GM21423 (cell line): Measurements from ENCODE around the gene LRRC59.
"Not testable (repeated sequence)": the region's sequence is repeated elsewhere in the genome, so short reads cannot be mapped to it uniquely, and the experiment has no call there.

Experiments
- ATAC-seq: cut with Tn5 transposase; IDR thresholded peaks from one replicate; pipeline ENCODE4 v1.9.1; 2021; ENCODE audit warnings: mild to moderate bottlenecking, moderate library complexity; ENCODE audit not compliant: unreplicated experiment

The LRRC59 gene

GRCh38 chr17:50424996-50425681 is 27.8 kb upstream of the LRRC59 start:
- ATAC-seq = no peak

GRCh38 chr17:50424246-50424995 is 27.1 kb upstream of the LRRC59 start:
- no peak for ATAC-seq

GRCh38 chr17:50423553-50424159 is 26.3 kb upstream of the LRRC59 start:
- no peak for ATAC-seq

- ATAC-seq = no peak
Measured at GRCh38 chr17:50422738-50423137, 25.4 kb upstream of the LRRC59 start.

GRCh38 chr17:50421308-50422051 is 24.2 kb upstream of the LRRC59 start:
- ATAC-seq = no peak

- ATAC-seq = no peak
Measured at GRCh38 chr17:50420419-50421112, 23.2 kb upstream of the LRRC59 start.

- not testable (repeated sequence) for ATAC-seq
Measured at GRCh38 chr17:50419577-50419976, 22.3 kb upstream of the LRRC59 start.

- ATAC-seq = no peak
Measured at GRCh38 chr17:50414808-50415207, 17.5 kb upstream of the LRRC59 start.

GRCh38 chr17:50412188-50412732 is 14.9 kb upstream of the LRRC59 start:
- ATAC-seq = no peak

GRCh38 chr17:50407921-50408320 is 10.6 kb upstream of the LRRC59 start:
- no peak for ATAC-seq

- no peak for ATAC-seq
Measured at GRCh38 chr17:50406578-50406977, 9.3 kb upstream of the LRRC59 start.

- ATAC-seq = not testable (repeated sequence)
Measured at GRCh38 chr17:50405351-50405750, 8.0 kb upstream of the LRRC59 start.

- not testable (repeated sequence) for ATAC-seq
Measured at GRCh38 chr17:50399591-50399990, 2.3 kb upstream of the LRRC59 start.

GRCh38 chr17:50398672-50399071 is 1.3 kb upstream of the LRRC59 start:
- not testable (repeated sequence) for ATAC-seq

GRCh38 chr17:50397919-50398285 is 579 bp upstream of the LRRC59 start:
- no peak for ATAC-seq

- ATAC-seq = no peak
Measured at GRCh38 chr17:50396261-50397110, 837 bp downstream of the LRRC59 start.

GRCh38 chr17:50394711-50395110 is 2.6 kb downstream of the LRRC59 start:
- no peak for ATAC-seq

GRCh38 chr17:50393700-50394099 is 3.6 kb downstream of the LRRC59 start:
- no peak for ATAC-seq

GRCh38 chr17:50392621-50393020 is 4.7 kb downstream of the LRRC59 start:
- ATAC-seq = no peak

- no peak for ATAC-seq
Measured at GRCh38 chr17:50389534-50389933, 7.8 kb downstream of the LRRC59 start.
